Trophoblast cell (in vitro differentiated cells and primary cell): ENCODE results near the gene BSPRY.
A peak's percentile ranks its signal among the peaks of the same experiment; 100 is the strongest.

ENCODE experiments used
- DNase-seq, 2 donors: peaks; one replicate each; pipeline ENCODE4 v3.0.0-alpha.2; 2016
- H2AFZ ChIP-seq: 2 replicates; pipeline ENCODE4 v1.6.1; 2013; ENCODE audit warnings: low read length, moderate library complexity, mild to moderate bottlenecking; ENCODE audit not compliant: insufficient read depth, poor library complexity
- H2AK5ac ChIP-seq: 2 replicates; pipeline ENCODE4 v1.6.1; 2013; ENCODE audit warnings: mild to moderate bottlenecking, low read length
- H2BK120ac ChIP-seq: 2 replicates; pipeline ENCODE4 v1.6.1; 2013; ENCODE audit warnings: low read length, mild to moderate bottlenecking, moderate library complexity; ENCODE audit not compliant: insufficient read depth, poor library complexity
- H2BK12ac ChIP-seq: 2 replicates; pipeline ENCODE4 v1.6.1; 2013; ENCODE audit warnings: mild to moderate bottlenecking, low read length, moderate library complexity
- H2BK5ac ChIP-seq: 2 replicates; pipeline ENCODE4 v1.6.1; 2013; ENCODE audit warnings: low read length, low read depth, moderate library complexity, mild to moderate bottlenecking; ENCODE audit not compliant: poor library complexity
- H3K14ac ChIP-seq: 2 replicates; pipeline ENCODE4 v1.6.1; 2013; ENCODE audit warnings: mild to moderate bottlenecking, low read length
- H3K18ac ChIP-seq: 2 replicates; pipeline ENCODE4 v1.6.1; 2013; ENCODE audit warnings: mild to moderate bottlenecking, low read length
- H3K23ac ChIP-seq: 2 replicates; pipeline ENCODE4 v1.6.1; 2013; ENCODE audit warnings: low read length
- H3K27ac ChIP-seq: 2 replicates; pipeline ENCODE4 v1.5.1; 2013; ENCODE audit warnings: low read depth, mild to moderate bottlenecking, inconsistent platforms, low read length, moderate library complexity
- H3K27me3 ChIP-seq: 2 replicates; pipeline ENCODE4 v1.6.1; 2013; ENCODE audit warnings: inconsistent platforms, mild to moderate bottlenecking, low read length, moderate library complexity; ENCODE audit not compliant: insufficient read depth
- H3K36me3 ChIP-seq, 2 experiments: 1 replicate in 1 of 2; 2 replicates in 1 of 2; pipeline ENCODE4 v1.6.1; 2013; ENCODE audit warnings: low read length in 2 of 2, mild to moderate bottlenecking in 2 of 2, moderate library complexity in 1 of 2; ENCODE audit not compliant: insufficient read depth in 2 of 2, control insufficient read depth in 1 of 2
- H3K4ac ChIP-seq: 2 replicates; pipeline ENCODE4 v1.6.1; 2013; ENCODE audit warnings: low read depth, mild to moderate bottlenecking, low read length, moderate library complexity
- H3K4me1 ChIP-seq, 2 experiments: 1 replicate in 1 of 2; 2 replicates in 1 of 2; pipeline ENCODE4 v1.6.1; 2013; ENCODE audit warnings: low read length in 2 of 2, mild to moderate bottlenecking in 2 of 2, moderate library complexity in 1 of 2; ENCODE audit not compliant: insufficient read depth in 2 of 2, control insufficient read depth in 1 of 2
- H3K4me2 ChIP-seq: 2 replicates; pipeline ENCODE4 v1.6.1; 2013; ENCODE audit warnings: inconsistent platforms, mild to moderate bottlenecking, low read length, moderate library complexity
- H3K4me3 ChIP-seq: 2 replicates; pipeline ENCODE4 v1.5.1; 2013; ENCODE audit warnings: mild to moderate bottlenecking, low read depth, low read length, inconsistent platforms
- H3K79me1 ChIP-seq: one replicate; pipeline ENCODE4 v1.6.1; 2013; ENCODE audit warnings: low read length
- H3K79me2 ChIP-seq: 2 replicates; pipeline ENCODE4 v1.6.1; 2013; ENCODE audit warnings: low read length, mild to moderate bottlenecking; ENCODE audit not compliant: control insufficient read depth, insufficient read depth, poor library complexity
- H3K9ac ChIP-seq: 2 replicates; pipeline ENCODE4 v1.6.1; 2013; ENCODE audit warnings: mild to moderate bottlenecking, low read length
- H3K9me3 ChIP-seq: 2 replicates; pipeline ENCODE4 v1.6.1; 2013; ENCODE audit warnings: low read depth, mild to moderate bottlenecking, control low read depth, inconsistent platforms, low read length; ENCODE audit not compliant: insufficient read depth
- H4K12ac ChIP-seq: 2 replicates; pipeline ENCODE4 v1.6.1; 2013; ENCODE audit warnings: low read depth, mild to moderate bottlenecking, low read length, moderate library complexity
- H4K8ac ChIP-seq: 2 replicates; pipeline ENCODE4 v1.6.1; 2013; ENCODE audit warnings: low read depth, mild to moderate bottlenecking, low read length, moderate library complexity
- H4K91ac ChIP-seq: one replicate; pipeline ENCODE4 v1.6.1; 2013; ENCODE audit warnings: low read depth, mild to moderate bottlenecking, low read length, moderate library complexity
- WGBS: extraction: QIAGEN DNeasy Blood & Tissue Kit; methylation state at CpG from one replicate; pipeline ENCODE4 v1.1.7; 2013; ENCODE audit warnings: missing lambda C conversion rate; ENCODE audit not compliant: insufficient read length, insufficient coverage; ENCODE audit errors: extremely low coverage; 5-methylcytosine and 5-hydroxymethylcytosine counted together

Gene BSPRY

DNA sequence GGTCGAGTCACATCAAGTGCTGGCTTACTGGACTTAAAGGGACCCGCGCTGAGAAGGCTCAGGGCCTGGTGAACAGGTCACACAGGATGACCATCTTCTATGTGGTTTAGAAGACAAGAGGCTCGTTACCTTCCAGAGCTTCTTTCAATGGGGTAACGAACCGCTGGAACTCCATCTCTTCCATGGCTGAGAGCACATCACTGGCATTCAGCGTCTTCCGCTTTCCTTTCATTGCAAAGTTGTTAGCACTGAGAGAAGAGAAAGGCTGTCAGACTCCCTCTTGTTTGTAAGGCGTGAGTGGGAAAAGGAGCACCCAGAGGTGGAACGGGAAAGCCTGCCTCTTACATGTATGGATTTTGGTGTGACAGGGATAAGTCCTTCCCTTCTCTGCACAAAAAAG is 60.1 kb downstream of the BSPRY start:
- no peaks in the 10 kb centered on the region for H3K27me3 ChIP-seq
- no peak overlapping the region for H3K23ac ChIP-seq
- no peak overlapping the region for H2AK5ac ChIP-seq
- no peak overlapping the region for H4K91ac ChIP-seq
- H3K4me1 ChIP-seq = peaks cover 3 to 4% of the 10 kb centered on the region in 2 experiments
- peak overlapping the region; percentile 67 for H3K4ac ChIP-seq
- H2BK12ac ChIP-seq = no peak overlapping the region
- H3K27ac ChIP-seq = no peak overlapping the region
- H2BK5ac ChIP-seq = no peak overlapping the region
- no peak overlapping the region for H3K14ac ChIP-seq
- H2AFZ ChIP-seq = no peak overlapping the region
- H3K4me3 ChIP-seq = peak overlapping the region; percentile 86
- H3K36me3 ChIP-seq = peaks cover 4 to 18% of the 10 kb centered on the region in 2 experiments
- H3K9ac ChIP-seq = peak overlapping the region; percentile 90
- peak overlapping the region; percentile 39 for H4K8ac ChIP-seq
- H3K79me2 ChIP-seq = peaks cover 10% of the 10 kb centered on the region
- no peak overlapping the region for H4K12ac ChIP-seq
- H3K18ac ChIP-seq = no peak overlapping the region
- peaks cover 6% of the 10 kb centered on the region for H3K79me1 ChIP-seq
- DNase-seq = no peak
- peak overlapping the region; percentile 98 for H3K4me2 ChIP-seq
- no peaks in the 10 kb centered on the region for H3K9me3 ChIP-seq
- WGBS = no CpG with 5 or more reads among the region's 10 CpGs
- no peak overlapping the region for H2BK120ac ChIP-seq

DNA sequence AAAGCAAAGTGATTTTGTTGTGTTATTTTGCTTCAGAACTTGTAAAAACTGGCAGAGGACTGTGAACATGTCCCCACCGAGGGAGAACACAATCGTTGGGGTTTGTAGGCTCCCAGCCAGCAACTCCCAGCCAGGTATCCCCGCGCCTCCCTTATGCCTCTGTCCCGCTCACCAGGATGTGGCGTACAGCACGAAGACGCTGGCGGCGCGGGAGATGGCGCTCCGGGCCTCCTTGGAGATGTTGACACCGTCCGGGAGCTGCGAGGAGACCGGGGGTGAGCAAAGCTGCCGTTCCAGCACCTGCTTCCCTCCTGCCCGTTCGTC is 60.5 kb downstream of the BSPRY start:
- Histone ChIP-seq H3K9ac (peak overlapping the region; percentile 90), H3K4me1 (peaks cover 3 to 4% of the 10 kb centered on the region in 2 experiments), H3K79me1 (peaks cover 6% of the 10 kb centered on the region), H3K27me3 (no peaks in the 10 kb centered on the region), H3K4me2 (peak overlapping the region; percentile 98), H2BK12ac (no peak overlapping the region), H4K91ac (peak overlapping the region; percentile 97), H3K14ac (peak overlapping the region; percentile 49), H2AFZ (peak overlapping the region; percentile 53), H2BK120ac (peak overlapping the region; percentile 95), H3K4me3 (peak overlapping the region; percentile 86), H4K12ac (peak overlapping the region; percentile 62), H3K36me3 (peaks cover 4 to 18% of the 10 kb centered on the region in 2 experiments), H2BK5ac (peak overlapping the region; percentile 28), H3K18ac (peak overlapping the region; percentile 85), H3K23ac (no peak overlapping the region), H2AK5ac (peak overlapping the region; percentile 6), H3K4ac (peak overlapping the region; percentile 67), H4K8ac (peak overlapping the region; percentile 92), H3K27ac (peak overlapping the region; percentile 59), H3K79me2 (peaks cover 10% of the 10 kb centered on the region), H3K9me3 (no peaks in the 10 kb centered on the region)
- WGBS = no CpG with 5 or more reads among the region's 20 CpGs
- DNase-seq = no peak

DNA sequence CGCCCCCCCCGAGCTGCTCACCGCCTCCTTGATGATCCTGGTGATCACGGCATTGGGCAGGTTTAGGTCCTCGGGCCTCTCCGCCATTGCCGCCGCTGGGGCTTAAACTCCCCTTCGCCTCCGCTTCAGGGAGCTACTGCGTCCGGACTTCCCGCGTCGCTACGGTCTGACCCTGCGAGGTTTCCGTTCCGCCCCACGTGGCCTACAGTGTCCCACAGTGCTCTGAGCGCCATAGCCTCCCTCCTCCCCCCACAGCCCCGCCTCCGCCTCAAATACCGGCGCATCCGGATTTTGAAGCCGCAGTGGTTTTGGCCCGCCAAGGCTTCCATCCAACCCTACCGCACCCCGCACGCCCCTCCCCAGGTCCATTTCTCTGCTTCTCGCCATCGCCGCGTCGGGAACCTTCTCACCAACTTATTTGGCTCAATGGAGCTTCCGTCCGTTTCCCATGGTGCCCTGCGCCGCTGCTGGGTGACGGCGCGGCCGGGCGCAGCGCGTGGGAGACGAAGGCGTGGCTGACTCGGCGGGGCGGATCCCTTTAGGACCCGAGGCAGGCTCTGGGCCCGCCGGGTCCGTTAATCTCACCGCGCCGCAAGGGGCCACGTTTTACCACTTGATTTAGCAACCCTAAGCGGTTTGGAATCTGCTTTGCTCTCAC is 61.0 kb downstream of the BSPRY start, which contains the start of the genes C9orf43 and POLE3:
TSS of gene C9orf43 (plus strand) at position 541 of the 658 bp plus-strand sequence. CDS start 2,747 bp downstream, outside the sequence.
TSS of gene POLE3 (minus strand) at position 469 of the 658 bp plus-strand sequence. CDS start at position 87, 382 bp downstream.
- H3K4me2 ChIP-seq = peak within 1 kb of the TSS; percentile 98
- H2BK12ac ChIP-seq = no peak within 1 kb of the TSS
- peak within 1 kb of the TSS; percentile 95 for H2BK5ac ChIP-seq
- H3K23ac ChIP-seq = no peak within 1 kb of the TSS
- H4K8ac ChIP-seq = peak within 1 kb of the TSS; percentile 92
- peak within 1 kb of the TSS; percentile 87 for H3K18ac ChIP-seq
- peak; percentile 95 to 97 for DNase-seq
- peak within 1 kb of the TSS; percentile 86 for H3K4me3 ChIP-seq
- H3K36me3 ChIP-seq = peaks cover 4 to 18% of the 10 kb centered on the region in 2 experiments
- H3K9ac ChIP-seq = peak within 1 kb of the TSS; percentile 98
- H2BK120ac ChIP-seq = peak within 1 kb of the TSS; percentile 95
- peaks cover 10% of the 10 kb centered on the region for H3K79me2 ChIP-seq
- peak within 1 kb of the TSS; percentile 97 for H3K27ac ChIP-seq
- no peaks in the 10 kb centered on the region for H3K27me3 ChIP-seq
- peak within 1 kb of the TSS; percentile 80 for H3K4ac ChIP-seq
- H4K12ac ChIP-seq = peak within 1 kb of the TSS; percentile 78
- peak within 1 kb of the TSS; percentile 93 for H3K14ac ChIP-seq
- H2AK5ac ChIP-seq = peak within 1 kb of the TSS; percentile 6
- H3K79me1 ChIP-seq = peaks cover 6% of the 10 kb centered on the region
- H3K9me3 ChIP-seq = no peaks in the 10 kb centered on the region
- H2AFZ ChIP-seq = peak within 1 kb of the TSS; percentile 91
- WGBS = no CpG with 5 or more reads among the region's 61 CpGs
- peak within 1 kb of the TSS; percentile 97 for H4K91ac ChIP-seq
- peaks cover 3 to 4% of the 10 kb centered on the region in 2 experiments for H3K4me1 ChIP-seq

DNA sequence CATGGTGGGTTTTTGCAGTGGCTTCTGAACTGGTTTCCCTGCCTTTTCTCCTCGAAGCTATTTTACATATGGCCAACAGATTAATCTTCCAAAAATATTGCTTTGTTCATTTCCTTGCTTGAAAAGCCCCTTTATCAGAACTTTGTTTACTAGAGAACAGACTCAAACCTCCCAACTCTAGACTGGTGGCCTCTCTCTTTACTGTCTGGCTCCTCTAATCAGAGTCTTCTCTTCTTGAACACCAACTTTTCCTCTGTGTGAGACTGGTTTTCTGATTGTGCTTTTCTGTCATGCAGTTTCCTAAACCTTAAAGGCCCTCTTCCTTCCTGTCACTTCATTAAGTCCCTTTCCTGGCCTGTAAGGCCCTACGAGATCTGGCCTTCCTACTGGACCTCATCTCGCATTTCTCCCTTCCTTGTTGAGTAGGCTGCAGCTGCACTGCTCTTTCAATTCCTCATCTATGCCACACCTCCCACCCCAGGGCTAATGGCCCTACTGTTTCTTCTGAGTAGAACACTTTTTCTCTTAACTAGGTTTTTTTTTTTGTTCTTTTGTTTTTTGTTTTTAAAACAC is 66.9 kb downstream of the BSPRY start:
- no peak for DNase-seq
- H3K79me1 ChIP-seq = no peaks in the 10 kb centered on the region
- H4K91ac ChIP-seq = no peak overlapping the region
- no peaks in the 10 kb centered on the region for H3K79me2 ChIP-seq
- H3K23ac ChIP-seq = no peak overlapping the region
- no peak overlapping the region for H2BK12ac ChIP-seq
- no peak overlapping the region for H2BK120ac ChIP-seq
- H3K27me3 ChIP-seq = no peaks in the 10 kb centered on the region
- no peaks in the 10 kb centered on the region for H3K36me3 ChIP-seq
- WGBS = no CpG with 5 or more reads among the region's 3 CpGs
- no peak overlapping the region for H2AK5ac ChIP-seq
- no peak overlapping the region for H3K14ac ChIP-seq
- no peak overlapping the region for H4K12ac ChIP-seq
- no peak overlapping the region for H2AFZ ChIP-seq
- no peak overlapping the region for H3K4me3 ChIP-seq
- no peak overlapping the region for H2BK5ac ChIP-seq
- no peak overlapping the region for H3K27ac ChIP-seq
- H3K9ac ChIP-seq = no peak overlapping the region
- no peaks in the 10 kb centered on the region for H3K9me3 ChIP-seq
- H3K18ac ChIP-seq = no peak overlapping the region
- no peak overlapping the region for H3K4me2 ChIP-seq
- no peaks in the 10 kb centered on the region for H3K4me1 ChIP-seq
- H3K4ac ChIP-seq = no peak overlapping the region
- H4K8ac ChIP-seq = no peak overlapping the region
